ENCODE measurements around the gene SCGN.
A peak's percentile ranks its signal among the peaks of the same experiment; 100 is the strongest.

GRCh38 chr6:25602674-25602982 lies 49.4 kb upstream of the SCGN start:
- TF ChIP-seq POLR2A (IDR thresholded peaks at IDR 0.05): no peak
- peak in 1 of 6 experiments; percentile 5 for TF ChIP-seq CTCF (IDR thresholded peaks at IDR 0.05)

Measured in upper lobe of left lung (tissue), 4 donors.